Measurements from ENCODE around the gene CNTN5. TPM values are rescaled to one million over a fixed set of nuclear protein-coding genes. Genes with fewer than 3 reads are reported as not detected.

CNTN5 gene
- total RNA-seq, 2 donors from 2014 or later = 0.78 TPM; not detected in 1

- intact Hi-C loops (cut with DNase I) = no loop called here
- no peak for ATAC-seq
- no peaks in the 10 kb centered on the region for H3K36me3 ChIP-seq (replicated peaks in 1 of 2; ENCODE audit: insufficient read depth in 1 of 2, low read depth in 2 of 2)
- H3K4me1 ChIP-seq = no peaks in the 10 kb centered on the region
- no peaks in the 10 kb centered on the region for H3K27me3 ChIP-seq
- H3K9me3 ChIP-seq = no peaks in the 10 kb centered on the region
- TF ChIP-seq POLR2A (IDR thresholded peaks at IDR 0.05) (no peak), CTCF (IDR thresholded peaks at IDR 0.05) (no peak)
- WGBS, 2 donors = 9 to 19% methylated on average over 1 of the region's 1 CpG
- no peak overlapping the region for H3K4me3 ChIP-seq
- H3K27ac ChIP-seq = no peak overlapping the region
- DNase-seq = no peak
Measured at GRCh38 chr11:99568808-99569207, 548.1 kb downstream of the CNTN5 start.

- WGBS, 2 donors = 45% methylated on average over 2 of the region's 2 CpGs
- no peak for ATAC-seq
Measured at GRCh38 chr11:99571094-99571493, 550.3 kb downstream of the CNTN5 start.

GRCh38 chr11:99584830-99585229, 564.1 kb downstream of the CNTN5 start:
- Histone ChIP-seq H3K9me3 (no peaks in the 10 kb centered on the region), H3K36me3 (replicated peaks in 1 of 2; ENCODE audit: insufficient read depth in 1 of 2, low read depth in 2 of 2) (no peaks in the 10 kb centered on the region), H3K4me1 (no peaks in the 10 kb centered on the region), H3K27me3 (no peaks in the 10 kb centered on the region), H3K4me3 (no peak overlapping the region), H3K27ac (no peak overlapping the region)
- intact Hi-C loops (cut with DNase I) = no loop called here
- DNase-seq (no peak), ATAC-seq (no peak)
- TF ChIP-seq CTCF (IDR thresholded peaks at IDR 0.05) (no peak), POLR2A (IDR thresholded peaks at IDR 0.05) (no peak)

More at GRCh38 chr11:99571094-99571493, 550.3 kb downstream of the CNTN5 start:
- no peaks in the 10 kb centered on the region for H3K36me3 ChIP-seq (replicated peaks in 1 of 2; ENCODE audit: insufficient read depth in 1 of 2, low read depth in 2 of 2)
- no peak for TF ChIP-seq POLR2A (IDR thresholded peaks at IDR 0.05)
- TF ChIP-seq CTCF (IDR thresholded peaks at IDR 0.05) = no peak
- no peak overlapping the region for H3K4me3 ChIP-seq
- intact Hi-C loops (cut with DNase I) = no loop called here
- H3K4me1 ChIP-seq = no peaks in the 10 kb centered on the region
- H3K9me3 ChIP-seq = no peaks in the 10 kb centered on the region
- no peak for DNase-seq
- H3K27me3 ChIP-seq = no peaks in the 10 kb centered on the region
- no peak overlapping the region for H3K27ac ChIP-seq

- WGBS, 2 donors = 20 to 28% methylated on average over 4 of the region's 4 CpGs
- no peaks in the 10 kb centered on the region for H3K4me1 ChIP-seq
- ATAC-seq = no peak
- TF ChIP-seq CTCF (IDR thresholded peaks at IDR 0.05) (no peak), POLR2A (IDR thresholded peaks at IDR 0.05) (no peak)
- DNase-seq = no peak
- no peak overlapping the region for H3K27ac ChIP-seq
- H3K36me3 ChIP-seq (replicated peaks in 1 of 2; ENCODE audit: insufficient read depth in 1 of 2, low read depth in 2 of 2) = no peaks in the 10 kb centered on the region
- no peaks in the 10 kb centered on the region for H3K9me3 ChIP-seq
- intact Hi-C loops (cut with DNase I) = no loop called here
- H3K27me3 ChIP-seq = no peaks in the 10 kb centered on the region
- H3K4me3 ChIP-seq = no peak overlapping the region
Measured at GRCh38 chr11:99585606-99586005, 564.9 kb downstream of the CNTN5 start.

GRCh38 chr11:99589771-99590170, 569.0 kb downstream of the CNTN5 start:
- intact Hi-C loops (cut with DNase I) = no loop called here
- Histone ChIP-seq H3K9me3 (no peaks in the 10 kb centered on the region), H3K4me3 (no peak overlapping the region), H3K36me3 (replicated peaks in 1 of 2; ENCODE audit: insufficient read depth in 1 of 2, low read depth in 2 of 2) (no peaks in the 10 kb centered on the region), H3K27ac (no peak overlapping the region), H3K4me1 (no peaks in the 10 kb centered on the region), H3K27me3 (no peaks in the 10 kb centered on the region)
- 70 to 71% methylated on average over 2 of the region's 2 CpGs for WGBS, 2 donors
- DNase-seq (no peak), ATAC-seq (no peak)
- no peak for TF ChIP-seq CTCF (IDR thresholded peaks at IDR 0.05)
- no peak for TF ChIP-seq POLR2A (IDR thresholded peaks at IDR 0.05)
